ENCODE results near the gene UVRAG. TPM values are rescaled to one million over a fixed set of nuclear protein-coding genes. Genes with fewer than 3 reads are reported as not detected.

The UVRAG gene
- polyA plus RNA-seq (ENCODE audit: low read depth in 6 of 6): 10 to 100 TPM; 39.6 to 94.0 (median 70.8) TPM

DNA sequence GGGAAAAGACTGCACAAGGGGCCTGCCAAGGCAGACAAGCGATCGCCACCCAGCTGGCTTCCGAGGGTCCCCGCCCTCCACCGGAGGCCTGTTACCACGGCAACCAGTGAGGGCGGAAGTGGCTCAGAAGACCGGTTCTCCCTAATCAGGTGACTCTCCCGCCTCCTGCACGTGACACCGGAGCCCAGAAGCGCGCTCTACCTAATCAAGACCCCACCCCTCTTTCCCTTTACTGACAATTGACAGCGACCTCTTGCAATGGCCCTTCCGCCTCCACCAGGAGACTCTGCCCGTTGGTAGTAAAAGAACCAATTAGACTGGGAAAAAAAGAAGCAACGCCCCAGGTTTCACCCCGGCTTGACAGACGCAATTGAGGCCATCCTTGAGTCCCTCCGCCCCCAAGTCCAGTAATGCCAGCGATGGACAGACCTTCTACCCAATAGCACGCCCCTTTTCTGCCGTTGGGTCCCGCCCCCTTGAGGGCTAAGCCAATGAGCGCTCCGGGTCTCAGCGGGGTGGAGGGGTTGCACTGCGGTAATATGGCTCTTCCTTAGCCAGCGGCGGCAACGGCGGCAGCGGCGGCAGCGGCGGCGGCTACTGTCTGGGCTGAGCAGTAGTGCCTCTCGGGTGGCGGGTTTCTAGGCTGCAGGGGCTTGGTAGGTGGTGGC, at the start of gene UVRAG:
UVRAG (plus strand) TSS at position 534 of the 668 bp plus-strand sequence. CDS start 198 bp downstream, outside the sequence.
- Mint-ChIP-seq H3K4me3 (peak within 1 kb of the TSS in 1 of 8 donors; percentile 98), H3K27ac (peak within 1 kb of the TSS in 5 of 6 donors; percentile 89 to 99 (median 98)), H3K27me3 (no peaks in the 10 kb centered on the region), H3K4me1 (peaks cover 21 to 32% (median 26%) of the 10 kb centered on the region in 3 donors), H3K36me3 (no peaks in the 10 kb centered on the region), H3K9me3 (peaks cover 0 to 1% (median 0%) of the 10 kb centered on the region in 7 donors)
- ATAC-seq (ENCODE audit: low read depth in 2 of 2) (peak; percentile 78 to 81), DNase-seq (peak; percentile 100)

DNA sequence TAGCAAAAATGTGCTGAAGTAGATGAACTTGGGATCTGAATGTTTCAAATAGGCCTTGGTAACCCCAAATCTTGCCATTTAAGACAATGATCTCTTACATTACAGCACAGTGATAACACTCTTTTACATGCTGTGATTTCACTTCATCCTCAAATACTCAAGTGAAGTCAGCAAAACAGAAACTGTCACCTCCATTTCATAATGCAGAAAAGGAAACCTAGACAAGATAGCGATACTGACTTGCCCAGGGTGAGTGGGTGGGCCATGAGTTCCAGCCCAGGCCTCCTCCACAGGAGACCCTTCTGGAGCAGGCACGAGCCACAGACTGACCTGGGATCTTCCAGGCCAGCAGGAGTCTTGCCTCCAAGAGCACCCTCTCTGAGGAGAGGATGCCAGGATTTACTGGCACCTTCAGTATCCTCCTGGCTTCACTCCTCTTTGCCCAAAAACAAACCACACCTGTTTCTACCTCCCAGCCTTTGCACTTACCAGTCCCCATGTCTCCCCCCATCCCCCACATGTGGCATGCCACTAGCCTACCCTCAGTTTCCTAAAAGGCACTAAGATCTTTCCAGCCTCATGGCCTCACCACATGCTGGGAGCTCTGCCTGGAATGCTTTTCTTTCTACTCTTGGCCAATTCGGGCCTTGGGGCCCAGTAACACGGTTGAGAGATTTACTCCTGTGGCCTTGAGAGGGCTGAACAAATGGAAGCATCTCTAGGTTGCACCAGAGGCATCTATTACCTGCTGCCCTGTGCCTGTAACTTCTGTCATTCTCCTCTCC, 48.4 kb upstream of the UVRAG start:
- DNase-seq (no peak), ATAC-seq (ENCODE audit: low read depth in 2 of 2) (no peak)
- no peaks in the 10 kb centered on the region for H3K9me3 Mint-ChIP-seq
- H3K36me3 Mint-ChIP-seq: no peaks in the 10 kb centered on the region
- H3K27me3 Mint-ChIP-seq: peaks cover 0 to 10% (median 0%) of the 10 kb centered on the region in 3 donors
- H3K4me3 Mint-ChIP-seq: peak overlapping the region in 4 of 8 donors; percentile 13 to 91 (median 68)
- H3K4me1 Mint-ChIP-seq: peaks cover 39 to 43% (median 40%) of the 10 kb centered on the region in 3 donors
- peak overlapping the region in 4 of 6 donors; percentile 14 to 96 (median 66) for H3K27ac Mint-ChIP-seq

DNA sequence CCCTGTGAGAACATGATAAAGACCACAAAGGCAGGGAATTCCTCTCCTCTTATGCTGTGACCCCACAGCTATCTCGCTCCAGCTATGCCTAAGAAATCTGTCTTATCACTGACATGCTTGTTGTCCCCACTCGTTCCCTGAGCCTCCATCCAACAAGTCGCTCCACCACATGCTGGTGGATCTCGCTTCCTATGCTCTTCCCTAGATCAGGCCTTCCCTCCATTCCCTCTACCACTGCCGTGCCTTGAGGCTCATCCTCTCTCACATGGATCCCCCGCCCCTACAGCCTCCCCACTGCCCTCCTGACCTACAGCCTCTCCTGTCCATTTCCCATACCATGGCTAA, 47.8 kb upstream of the UVRAG start:
- no peaks in the 10 kb centered on the region for H3K36me3 Mint-ChIP-seq
- no peaks in the 10 kb centered on the region for H3K9me3 Mint-ChIP-seq
- peak overlapping the region; percentile 59 to 99 (median 90) for H3K27ac Mint-ChIP-seq
- H3K4me3 Mint-ChIP-seq: peak overlapping the region in 7 of 8 donors; percentile 13 to 91 (median 87)
- peaks cover 41 to 46% (median 41%) of the 10 kb centered on the region in 3 donors for H3K4me1 Mint-ChIP-seq
- DNase-seq: no peak
- no peak for ATAC-seq (ENCODE audit: low read depth in 2 of 2)
- peaks cover 0 to 10% (median 0%) of the 10 kb centered on the region in 3 donors for H3K27me3 Mint-ChIP-seq

DNA sequence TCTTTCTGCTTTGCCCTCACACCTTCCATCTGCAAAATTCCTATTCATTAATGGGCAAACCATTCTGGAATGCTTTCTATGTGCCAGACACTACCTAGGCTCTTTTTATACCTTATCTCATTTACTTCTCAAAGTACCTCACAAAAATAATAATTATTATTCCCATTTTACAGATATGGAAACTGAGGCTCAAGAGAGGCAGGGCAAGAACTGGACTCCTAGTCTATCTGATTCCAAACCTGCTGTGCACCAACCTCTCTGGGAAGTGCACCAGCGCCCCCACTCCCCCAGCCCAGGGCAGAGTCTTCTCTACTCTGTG, 47.3 kb upstream of the UVRAG start:
- Mint-ChIP-seq H3K9me3 (no peaks in the 10 kb centered on the region), H3K4me3 (peak overlapping the region; percentile 87 to 91 (median 89)), H3K4me1 (peaks cover 47 to 51% (median 47%) of the 10 kb centered on the region in 3 donors)

DNA sequence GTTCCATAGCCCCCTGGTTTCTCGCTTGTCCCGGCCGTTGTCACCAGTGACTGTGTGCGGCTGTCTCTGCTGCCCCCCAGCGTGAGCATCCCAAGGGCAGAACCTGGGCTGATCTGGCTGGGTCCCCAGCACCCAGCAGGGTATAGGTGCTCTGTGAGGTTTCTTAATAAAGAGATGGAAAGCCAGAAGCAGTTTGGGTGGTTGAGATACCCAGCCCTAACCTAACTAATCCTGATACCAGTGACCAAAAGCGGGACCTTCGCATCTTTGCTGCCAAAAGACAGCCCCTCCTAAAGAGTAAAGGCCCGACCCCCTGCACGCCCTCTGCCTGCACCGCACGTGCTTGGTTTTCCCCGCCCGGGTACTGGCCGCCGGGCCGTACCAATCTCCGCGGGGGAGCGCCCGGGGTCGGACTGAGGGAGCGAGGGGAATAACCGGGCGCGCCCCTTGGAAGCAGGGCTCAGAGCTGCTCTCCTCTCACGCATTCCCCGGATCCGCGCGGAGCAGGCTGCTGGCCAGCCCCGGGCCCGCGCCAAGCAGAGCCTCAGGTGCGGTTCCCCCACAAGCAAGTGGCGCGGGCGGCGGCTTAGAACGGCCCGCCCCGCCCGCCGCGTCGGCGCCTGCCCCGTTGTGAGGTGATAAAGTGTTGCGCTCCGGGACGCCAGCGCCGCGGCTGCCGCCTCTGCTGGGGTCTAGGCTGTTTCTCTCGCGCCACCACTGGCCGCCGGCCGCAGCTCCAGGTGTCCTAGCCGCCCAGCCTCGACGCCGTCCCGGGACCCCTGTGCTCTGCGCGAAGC, 46.7 kb upstream of the UVRAG start, which contains the start of gene DGAT2:
DGAT2 (plus strand) TSS at position 667 of the 797 bp plus-strand sequence. CDS start 214 bp downstream, outside the sequence.
- Mint-ChIP-seq H3K36me3 (no peaks in the 10 kb centered on the region), H3K27me3 (peaks cover 0 to 10% (median 0%) of the 10 kb centered on the region in 3 donors), H3K27ac (peak within 1 kb of the TSS; percentile 93 to 99 (median 95))

More for the DNA sequence above, 47.3 kb upstream of the UVRAG start:
- DNase-seq (no peak), ATAC-seq (ENCODE audit: low read depth in 2 of 2) (no peak)
- Mint-ChIP-seq H3K27me3 (peaks cover 0 to 10% (median 0%) of the 10 kb centered on the region in 3 donors), H3K36me3 (no peaks in the 10 kb centered on the region), H3K27ac (peak overlapping the region; percentile 86 to 99 (median 94))

DNA sequence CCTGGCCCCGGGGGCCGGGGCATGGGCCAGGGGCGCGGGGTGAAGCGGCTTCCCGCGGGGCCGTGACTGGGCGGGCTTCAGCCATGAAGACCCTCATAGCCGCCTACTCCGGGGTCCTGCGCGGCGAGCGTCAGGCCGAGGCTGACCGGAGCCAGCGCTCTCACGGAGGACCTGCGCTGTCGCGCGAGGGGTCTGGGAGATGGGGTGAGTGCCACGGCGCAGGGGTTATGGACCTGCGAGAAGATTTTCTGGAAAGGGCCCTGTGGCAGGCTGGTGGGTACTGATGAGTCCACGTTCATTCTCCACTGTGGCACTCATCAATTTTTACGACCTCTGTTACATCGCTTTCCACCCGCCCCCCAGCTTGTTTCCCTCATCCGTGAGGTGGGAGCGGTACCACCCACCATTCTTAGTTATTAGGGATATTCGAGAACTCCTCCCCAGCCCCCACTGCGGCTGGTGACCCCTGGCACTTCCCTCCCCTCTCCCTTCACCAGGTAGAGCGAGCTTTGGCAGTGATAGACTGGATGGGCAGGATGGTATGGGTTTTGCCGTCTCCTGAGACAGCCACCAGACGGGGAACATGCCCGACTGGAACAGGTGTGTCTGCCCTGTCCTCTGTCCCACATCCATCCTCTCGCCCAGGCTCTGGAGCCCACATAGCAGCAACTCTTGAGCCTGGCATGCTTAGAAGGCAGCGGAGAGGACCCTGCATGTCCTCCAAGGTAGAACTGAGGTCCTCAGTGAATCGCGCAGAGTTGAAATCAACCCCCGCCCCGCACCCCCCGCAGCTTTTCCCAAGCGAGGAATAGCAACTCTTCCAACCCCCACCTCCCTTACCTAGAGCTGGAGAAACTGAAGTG, 45.9 kb upstream of the UVRAG start:
- Mint-ChIP-seq H3K27ac (peak overlapping the region in 4 of 6 donors; percentile 67 to 96 (median 88)), H3K4me3 (peak overlapping the region; percentile 73 to 90 (median 83)), H3K4me1 (peaks cover 55 to 65% (median 61%) of the 10 kb centered on the region in 3 donors), H3K27me3 (peaks cover 0 to 6% (median 0%) of the 10 kb centered on the region in 3 donors), H3K9me3 (no peaks in the 10 kb centered on the region), H3K36me3 (no peaks in the 10 kb centered on the region)
- no peak for ATAC-seq (ENCODE audit: low read depth in 2 of 2)
- DNase-seq: no peak

More for the DNA sequence above, 46.7 kb upstream of the UVRAG start, which contains the start of gene DGAT2:
- Mint-ChIP-seq H3K4me1 (peaks cover 47 to 57% (median 52%) of the 10 kb centered on the region in 3 donors), H3K4me3 (peak within 1 kb of the TSS; percentile 87 to 91 (median 89)), H3K9me3 (no peaks in the 10 kb centered on the region)
- ATAC-seq (ENCODE audit: low read depth in 2 of 2) (peak; percentile 80 to 82), DNase-seq (peak; percentile 82)

DNA sequence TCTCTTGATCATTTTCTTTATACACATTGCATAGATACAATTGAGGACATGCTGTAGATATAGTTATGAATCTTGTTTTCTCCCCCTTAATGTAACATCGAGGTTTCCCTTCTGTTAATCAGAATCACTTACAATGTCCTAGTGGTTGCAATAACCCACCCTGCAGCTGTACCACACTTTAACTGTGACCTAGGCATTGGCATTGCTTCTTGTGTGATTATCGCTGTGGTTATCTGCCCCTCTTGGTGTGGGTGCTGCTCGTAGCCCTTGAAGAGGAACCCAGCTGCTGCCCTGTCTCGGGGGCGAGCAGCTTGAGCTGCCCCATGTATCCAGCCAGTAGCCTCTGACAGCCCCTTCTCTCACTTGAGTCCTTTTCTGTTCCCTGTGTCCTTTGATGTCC, 44.9 kb upstream of the UVRAG start:
- no peak for DNase-seq
- H3K9me3 Mint-ChIP-seq: no peaks in the 10 kb centered on the region
- H3K27ac Mint-ChIP-seq: peak overlapping the region in 4 of 6 donors; percentile 25 to 96 (median 88)
- H3K4me3 Mint-ChIP-seq: peak overlapping the region in 7 of 8 donors; percentile 36 to 90 (median 83)
- ATAC-seq (ENCODE audit: low read depth in 2 of 2): no peak
- no peaks in the 10 kb centered on the region for H3K36me3 Mint-ChIP-seq
- H3K4me1 Mint-ChIP-seq: peaks cover 55 to 71% (median 67%) of the 10 kb centered on the region in 3 donors
- H3K27me3 Mint-ChIP-seq: peaks cover 0 to 6% (median 0%) of the 10 kb centered on the region in 3 donors

DNA sequence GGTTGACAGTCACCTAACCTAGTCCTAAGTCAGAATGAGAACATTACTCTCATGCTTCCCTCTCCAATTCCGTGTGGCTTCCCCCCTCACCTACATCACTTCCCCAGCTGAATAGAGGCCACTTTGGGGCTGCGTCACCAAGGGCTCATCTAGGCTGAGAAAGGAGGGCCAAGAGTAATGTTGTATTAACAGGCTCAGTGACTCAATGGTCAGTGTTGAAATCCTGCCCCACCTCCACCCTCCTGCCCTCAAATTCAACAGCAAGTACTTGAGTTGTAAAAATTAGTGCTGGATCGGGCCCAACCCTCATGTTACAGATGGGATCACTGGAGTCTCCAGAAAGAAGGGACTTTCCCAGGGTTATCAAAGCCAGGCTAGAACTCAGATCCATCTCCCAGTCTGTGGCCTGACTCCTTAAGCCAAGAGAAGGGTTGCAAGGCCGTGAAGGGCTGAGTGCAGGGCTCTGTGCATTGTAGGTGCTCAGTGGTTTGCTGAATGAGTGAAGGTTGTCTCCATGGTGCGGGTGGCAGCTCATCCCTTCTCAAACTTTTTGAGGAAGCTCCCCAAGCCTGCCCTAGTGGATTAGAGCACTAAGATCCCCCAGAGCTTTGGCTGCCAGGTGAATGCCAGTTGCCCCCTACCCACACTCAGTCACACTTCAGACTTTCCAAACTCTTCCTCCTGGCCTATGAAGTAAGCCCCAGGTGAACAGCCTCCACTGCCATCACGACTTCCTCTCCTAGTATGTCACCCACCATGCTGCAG, 43.2 kb upstream of the UVRAG start:
- Mint-ChIP-seq H3K27me3 (no peaks in the 10 kb centered on the region), H3K4me1 (peaks cover 50 to 72% (median 65%) of the 10 kb centered on the region in 3 donors), H3K9me3 (no peaks in the 10 kb centered on the region), H3K36me3 (no peaks in the 10 kb centered on the region), H3K4me3 (peak overlapping the region in 3 of 8 donors; percentile 10 to 20 (median 13)), H3K27ac (peak overlapping the region in 4 of 6 donors; percentile 5 to 76 (median 32))
- ATAC-seq (ENCODE audit: low read depth in 2 of 2) (no peak), DNase-seq (no peak)

DNA sequence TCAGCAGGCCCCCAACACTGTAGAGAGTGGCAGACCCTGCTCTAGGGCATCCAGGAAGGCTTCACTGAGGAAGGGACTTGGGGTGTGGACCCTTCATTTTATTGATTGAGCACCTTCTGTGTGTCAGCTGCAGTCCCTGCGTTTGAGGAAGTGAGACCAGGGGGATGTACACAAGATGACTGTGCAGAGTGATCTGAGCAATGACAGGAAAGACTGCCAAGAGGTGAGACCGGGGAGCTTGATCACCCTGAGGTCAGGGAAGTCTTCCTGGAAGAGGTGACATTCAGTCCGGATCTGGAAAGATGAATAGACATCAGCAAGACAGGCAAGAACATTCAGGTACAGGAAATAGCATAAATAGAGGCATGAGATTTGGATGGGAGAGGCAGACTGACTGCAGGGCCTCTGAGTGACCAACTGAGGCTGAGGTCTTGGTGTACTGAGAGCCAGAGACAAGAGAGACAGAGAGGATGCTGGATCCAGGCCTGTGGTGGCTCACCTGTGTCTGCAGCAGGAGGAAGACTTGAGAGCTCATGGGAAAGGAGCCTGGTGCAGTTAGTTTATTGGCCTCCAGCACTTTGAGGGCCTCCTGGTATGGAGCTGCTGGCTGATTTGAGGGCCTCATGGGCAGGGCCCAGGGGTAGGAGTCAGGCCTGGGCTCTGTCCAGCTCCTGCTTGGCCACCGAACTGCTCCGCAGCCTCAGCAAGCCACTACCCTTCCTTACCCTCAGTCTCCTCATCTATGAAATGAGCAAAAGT, 41.2 kb upstream of the UVRAG start:
- Mint-ChIP-seq H3K4me1 (peaks cover 48 to 70% (median 49%) of the 10 kb centered on the region in 3 donors), H3K4me3 (peak overlapping the region in 7 of 8 donors; percentile 2 to 80 (median 37)), H3K9me3 (no peaks in the 10 kb centered on the region), H3K27ac (peak overlapping the region; percentile 10 to 91 (median 74)), H3K36me3 (peaks cover 0 to 7% of the 10 kb centered on the region in 2 donors), H3K27me3 (no peaks in the 10 kb centered on the region)
- DNase-seq (peak; percentile 72), ATAC-seq (ENCODE audit: low read depth in 2 of 2) (peak; percentile 88 to 90)

DNA sequence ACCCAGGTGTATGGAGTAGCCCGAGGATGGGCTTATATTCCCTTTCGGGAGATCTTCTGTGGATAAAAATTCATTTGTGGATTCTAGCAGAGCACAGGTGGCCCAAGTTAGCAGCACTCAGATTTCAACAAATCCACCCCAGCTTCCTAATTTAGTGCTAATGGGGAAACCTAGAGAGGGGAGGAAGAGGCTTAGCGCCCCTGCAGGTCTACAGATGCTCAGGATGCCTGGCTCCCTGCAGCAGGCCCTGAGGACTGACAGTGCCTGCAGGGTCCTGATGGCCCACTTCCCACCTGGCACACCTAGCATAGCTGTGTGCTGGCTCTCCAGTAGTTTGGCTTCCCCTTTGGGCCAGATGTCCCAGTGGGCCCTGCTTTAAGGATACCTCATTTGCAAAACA, 40.0 kb upstream of the UVRAG start:
- no peak overlapping the region for H3K27ac Mint-ChIP-seq
- no peak overlapping the region for H3K4me3 Mint-ChIP-seq
- H3K4me1 Mint-ChIP-seq: peaks cover 44 to 62% (median 44%) of the 10 kb centered on the region in 3 donors
- no peaks in the 10 kb centered on the region for H3K27me3 Mint-ChIP-seq
- no peak for ATAC-seq (ENCODE audit: low read depth in 2 of 2)
- no peaks in the 10 kb centered on the region for H3K9me3 Mint-ChIP-seq
- DNase-seq: no peak
- peaks cover 0 to 7% of the 10 kb centered on the region in 2 donors for H3K36me3 Mint-ChIP-seq

DNA sequence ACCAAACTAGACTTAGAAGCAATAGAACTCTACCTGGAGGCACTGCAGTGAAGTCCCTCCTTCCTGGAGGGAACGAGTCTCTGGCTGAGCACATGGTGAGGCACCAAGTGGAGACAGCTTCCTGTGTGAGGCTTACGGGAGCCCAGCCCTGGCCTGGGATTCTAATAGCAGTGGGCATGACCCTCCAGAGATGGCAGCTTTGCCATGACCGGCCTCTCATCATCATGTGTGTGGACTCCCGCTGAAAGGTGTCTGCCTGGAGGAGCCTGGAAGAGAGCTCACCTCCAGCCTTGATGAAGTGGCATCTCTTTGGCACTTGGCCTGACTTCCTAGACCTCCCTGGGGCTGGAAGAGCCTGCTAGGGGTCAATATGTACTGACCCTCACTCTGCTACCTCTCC, 38.5 kb upstream of the UVRAG start:
- ATAC-seq (ENCODE audit: low read depth in 2 of 2) (no peak), DNase-seq (no peak)
- H3K27me3 Mint-ChIP-seq: no peaks in the 10 kb centered on the region
- H3K4me1 Mint-ChIP-seq: peaks cover 35 to 52% (median 37%) of the 10 kb centered on the region in 3 donors
- no peak overlapping the region for H3K4me3 Mint-ChIP-seq
- H3K36me3 Mint-ChIP-seq: peaks cover 0 to 7% of the 10 kb centered on the region in 2 donors
- no peak overlapping the region for H3K27ac Mint-ChIP-seq
- no peaks in the 10 kb centered on the region for H3K9me3 Mint-ChIP-seq
